GM18858 (cell line): Measurements from ENCODE around the gene SLC6A16.
"Not testable (repeated sequence)": the region's sequence is repeated elsewhere in the genome, so short reads cannot be mapped to it uniquely, and the experiment has no call there.

Experiments used
- ATAC-seq: cut with Tn5 transposase; IDR thresholded peaks from one replicate; pipeline ENCODE4 v1.9.1; 2021; ENCODE audit not compliant: unreplicated experiment

Gene SLC6A16

GRCh38 chr19:49331616-49332055 lies 6.6 kb upstream of the SLC6A16 start:
- peak; percentile 32 for ATAC-seq

GRCh38 chr19:49331187-49331586 lies 6.2 kb upstream of the SLC6A16 start:
- not testable (repeated sequence) for ATAC-seq

- no peak for ATAC-seq
Observed at GRCh38 chr19:49328741-49329140, 3.8 kb upstream of the SLC6A16 start.

GRCh38 chr19:49327878-49328544 lies 3.0 kb upstream of the SLC6A16 start:
- no peak for ATAC-seq

- no peak for ATAC-seq
Observed at GRCh38 chr19:49326165-49326704, 1.2 kb upstream of the SLC6A16 start.

GRCh38 chr19:49325756-49326155 lies 765 bp upstream of the SLC6A16 start:
- ATAC-seq = not testable (repeated sequence)

- no peak for ATAC-seq
Observed at GRCh38 chr19:49318296-49318695, 6.7 kb downstream of the SLC6A16 start.

- no peak for ATAC-seq
Observed at GRCh38 chr19:49316284-49316683, 8.7 kb downstream of the SLC6A16 start.

GRCh38 chr19:49315111-49315510 lies 9.9 kb downstream of the SLC6A16 start:
- no peak for ATAC-seq

GRCh38 chr19:49309087-49309486 lies 15.9 kb downstream of the SLC6A16 start:
- no peak for ATAC-seq

GRCh38 chr19:49306734-49307133 lies 18.3 kb downstream of the SLC6A16 start:
- not testable (repeated sequence) for ATAC-seq

- ATAC-seq = no peak
Observed at GRCh38 chr19:49301866-49302252, 23.1 kb downstream of the SLC6A16 start.

- no peak for ATAC-seq
Observed at GRCh38 chr19:49301165-49301865, 23.7 kb downstream of the SLC6A16 start.

GRCh38 chr19:49298653-49299052 lies 26.3 kb downstream of the SLC6A16 start:
- not testable (repeated sequence) for ATAC-seq

GRCh38 chr19:49297403-49297802 lies 27.6 kb downstream of the SLC6A16 start:
- no peak for ATAC-seq

GRCh38 chr19:49295208-49295880 lies 29.6 kb downstream of the SLC6A16 start:
- ATAC-seq = no peak

- ATAC-seq = no peak
Observed at GRCh38 chr19:49294401-49294800, 30.6 kb downstream of the SLC6A16 start.

GRCh38 chr19:49290517-49290916 lies 34.5 kb downstream of the SLC6A16 start:
- ATAC-seq = no peak

GRCh38 chr19:49289286-49289685 lies 35.7 kb downstream of the SLC6A16 start:
- not testable (repeated sequence) for ATAC-seq

GRCh38 chr19:49288205-49288604 lies 36.8 kb downstream of the SLC6A16 start:
- not testable (repeated sequence) for ATAC-seq

GRCh38 chr19:49287141-49287770 lies 37.7 kb downstream of the SLC6A16 start:
- ATAC-seq = no peak
